ENCODE measurements around the gene SH3GLB1. TPM values are rescaled to one million over a fixed set of nuclear protein-coding genes. Genes with fewer than 3 reads are reported as not detected.

The SH3GLB1 gene
- total RNA-seq, 2 donors from 2014 or later = 51.5 to 66.1 TPM

GRCh38 chr1:86750530-86750929, 46.2 kb downstream of the SH3GLB1 start:
- no peak overlapping the region for H3K27ac ChIP-seq
- no peak for TF ChIP-seq CTCF (IDR thresholded peaks at IDR 0.05)
- H3K4me1 ChIP-seq = peaks cover 0 to 8% of the 10 kb centered on the region in 2 donors
- no peaks in the 10 kb centered on the region for H3K9me3 ChIP-seq
- no peak for DNase-seq (ENCODE audit: low spot score)
- H3K36me3 ChIP-seq = no peaks in the 10 kb centered on the region
- H3K27me3 ChIP-seq = no peaks in the 10 kb centered on the region
- no peak overlapping the region for H3K4me3 ChIP-seq

DNA sequence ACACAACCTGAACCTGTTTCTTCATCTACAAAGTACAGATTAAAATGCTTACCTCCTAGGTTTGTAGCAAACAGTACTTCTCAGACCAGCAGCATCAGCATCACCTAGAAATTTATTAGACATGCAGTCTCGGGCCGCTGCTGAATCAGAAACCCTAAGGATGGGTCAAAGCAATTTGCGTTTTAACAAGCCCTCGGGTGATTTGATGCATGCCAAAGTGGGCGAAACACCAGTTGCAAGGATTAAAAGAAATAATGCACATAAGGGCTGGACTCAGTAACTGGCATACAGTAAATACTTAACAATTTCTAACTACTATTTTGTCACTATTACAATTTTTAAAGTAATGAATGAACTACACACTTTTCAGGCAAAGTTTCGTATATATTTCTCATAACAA, 47.5 kb downstream of the SH3GLB1 start:
- Histone ChIP-seq H3K9me3 (no peaks in the 10 kb centered on the region), H3K27ac (no peak overlapping the region), H3K27me3 (no peaks in the 10 kb centered on the region), H3K4me1 (peaks cover 0 to 8% of the 10 kb centered on the region in 2 donors), H3K4me3 (no peak overlapping the region), H3K36me3 (no peaks in the 10 kb centered on the region)
- TF ChIP-seq CTCF (IDR thresholded peaks at IDR 0.05) = no peak
- DNase-seq (ENCODE audit: low spot score) = no peak

DNA sequence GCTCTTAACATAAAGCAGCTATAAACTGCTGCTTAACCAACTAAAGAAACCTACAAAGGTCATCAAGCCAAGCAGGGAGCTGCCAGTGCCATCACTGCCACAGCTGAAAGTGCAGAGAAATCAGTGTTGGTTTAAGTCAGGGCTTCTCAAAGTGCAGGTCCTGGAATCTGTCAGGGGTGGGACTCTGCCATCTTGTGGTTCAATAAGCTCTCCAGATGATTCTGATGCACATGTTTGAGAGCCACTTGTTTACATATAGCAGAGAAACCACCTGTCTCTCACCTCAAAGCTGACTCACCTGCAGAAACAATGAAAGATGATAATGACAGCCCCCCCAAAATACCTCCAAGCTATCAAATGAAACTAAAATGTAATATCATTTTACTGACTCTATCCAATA, 49.3 kb downstream of the SH3GLB1 start:
- Histone ChIP-seq H3K27me3 (no peaks in the 10 kb centered on the region), H3K27ac (no peak overlapping the region), H3K4me1 (peaks cover 0 to 11% of the 10 kb centered on the region in 2 donors), H3K9me3 (no peaks in the 10 kb centered on the region), H3K36me3 (no peaks in the 10 kb centered on the region), H3K4me3 (no peak overlapping the region)
- DNase-seq (ENCODE audit: low spot score) = no peak
- TF ChIP-seq CTCF (IDR thresholded peaks at IDR 0.05) = no peak

DNA sequence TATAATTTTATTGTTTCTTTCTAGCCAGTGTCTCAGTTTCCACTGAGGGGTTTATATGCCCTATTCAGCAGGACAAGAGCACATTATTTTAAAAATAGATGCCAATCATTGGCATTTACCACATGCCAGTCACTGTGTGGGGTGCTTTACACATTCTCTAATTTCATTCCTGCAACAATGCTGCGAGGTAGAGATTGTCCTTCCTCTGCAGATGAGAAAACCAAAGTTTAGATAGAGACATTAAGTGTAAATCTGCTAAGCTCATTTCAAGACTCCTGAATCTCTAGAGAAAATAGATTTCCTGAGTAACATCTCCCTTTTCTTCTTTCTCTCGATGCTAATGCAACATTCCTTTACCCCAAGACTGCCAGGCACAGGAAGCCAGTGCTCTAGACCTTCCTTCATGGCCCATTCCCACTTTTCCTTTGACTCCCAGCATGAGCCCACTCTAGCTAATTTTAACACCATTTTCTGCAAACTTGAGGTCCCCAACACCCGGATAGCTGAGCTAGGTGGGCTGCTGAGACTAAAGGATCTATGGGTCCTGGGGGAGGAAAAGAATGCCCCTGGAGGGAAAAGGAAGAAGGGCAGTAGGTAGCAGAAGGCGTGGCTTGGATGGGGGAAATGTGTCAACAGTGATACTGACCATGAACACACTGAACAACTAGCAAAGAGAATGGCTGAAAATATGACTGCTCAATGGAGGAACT, 50.0 kb downstream of the SH3GLB1 start:
- Histone ChIP-seq H3K27me3 (no peaks in the 10 kb centered on the region), H3K4me3 (no peak overlapping the region), H3K27ac (no peak overlapping the region), H3K9me3 (no peaks in the 10 kb centered on the region), H3K36me3 (no peaks in the 10 kb centered on the region), H3K4me1 (peaks cover 0 to 11% of the 10 kb centered on the region in 2 donors)
- TF ChIP-seq CTCF (IDR thresholded peaks at IDR 0.05) = no peak
- DNase-seq (ENCODE audit: low spot score) = no peak

GRCh38 chr1:86756062-86756406, 51.7 kb downstream of the SH3GLB1 start:
- DNase-seq (ENCODE audit: low spot score) = no peak
- peaks cover 0 to 11% of the 10 kb centered on the region in 2 donors for H3K4me1 ChIP-seq
- H3K27me3 ChIP-seq = no peaks in the 10 kb centered on the region
- H3K36me3 ChIP-seq = no peaks in the 10 kb centered on the region
- no peak for TF ChIP-seq CTCF (IDR thresholded peaks at IDR 0.05)
- no peak overlapping the region for H3K27ac ChIP-seq
- H3K4me3 ChIP-seq = no peak overlapping the region
- no peaks in the 10 kb centered on the region for H3K9me3 ChIP-seq
